HCEC 1CT (cell line): ENCODE measurements around the gene ARHGAP6.
A peak's percentile ranks its signal among the peaks of the same experiment; 100 is the strongest.
"Not testable (repeated sequence)": the region's sequence is repeated elsewhere in the genome, so short reads cannot be mapped to it uniquely, and the experiment has no call there.

Experiments
- DNase-seq: peaks from one replicate; pipeline ENCODE4 v3.0.0-alpha.2; 2017

ARHGAP6 gene

DNA sequence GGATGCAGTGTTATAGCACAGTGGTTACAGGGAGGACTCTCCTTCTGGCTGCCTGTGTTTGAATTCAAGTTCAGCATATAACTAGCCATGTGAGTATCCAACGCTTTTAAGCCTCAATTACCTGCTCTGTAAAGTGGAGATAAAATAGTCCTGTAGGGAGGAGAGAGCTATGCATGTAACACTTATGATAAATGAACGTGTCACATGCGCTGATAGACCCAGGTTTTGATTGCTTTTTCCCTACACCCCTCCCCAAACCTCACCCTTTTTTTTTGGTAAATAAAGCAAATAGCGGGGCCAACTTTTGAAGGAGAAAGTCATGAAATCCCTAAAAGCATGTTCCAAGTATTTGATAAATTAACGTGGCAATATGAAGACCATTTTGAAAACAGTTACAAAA lies 392.9 kb downstream of the ARHGAP6 start:
- no peak for DNase-seq

DNA sequence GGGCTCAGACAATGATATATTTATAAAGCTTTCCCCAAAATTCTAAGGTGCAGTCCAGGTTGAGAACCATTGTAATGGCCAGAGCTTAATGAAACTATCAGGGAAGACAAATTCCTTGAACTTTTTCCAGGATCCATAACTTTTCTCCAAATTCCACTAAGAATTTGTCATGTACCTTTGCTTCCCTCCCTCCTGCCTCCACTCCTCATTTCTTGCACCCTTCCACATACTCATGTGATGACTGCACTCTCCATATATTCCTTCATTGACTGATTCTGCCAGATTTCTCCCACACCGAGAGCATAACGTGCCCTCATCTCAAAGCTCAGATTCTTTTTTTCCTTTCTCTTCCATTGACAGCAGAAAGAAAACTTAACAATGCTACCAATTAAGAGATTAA lies 393.4 kb downstream of the ARHGAP6 start:
- no peak for DNase-seq

DNA sequence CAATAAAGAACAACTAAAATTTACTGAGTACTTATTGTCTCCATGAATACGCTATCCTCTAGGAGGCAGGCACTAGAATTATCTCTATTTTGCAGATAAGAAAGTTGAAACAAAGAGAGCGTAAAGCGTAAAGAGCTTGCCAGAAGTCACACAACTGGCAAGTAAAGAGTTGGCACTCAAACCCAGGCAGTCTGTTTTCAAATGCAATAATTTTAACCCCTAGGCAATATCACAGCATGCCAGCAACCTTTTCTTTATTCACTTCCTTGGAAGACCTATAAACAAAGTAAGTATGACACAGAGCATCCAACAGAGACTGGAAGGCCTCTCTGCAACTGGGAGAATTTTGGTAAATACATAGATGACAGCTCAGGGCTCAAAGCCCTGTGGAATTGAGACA lies 395.7 kb downstream of the ARHGAP6 start:
- no peak for DNase-seq

DNA sequence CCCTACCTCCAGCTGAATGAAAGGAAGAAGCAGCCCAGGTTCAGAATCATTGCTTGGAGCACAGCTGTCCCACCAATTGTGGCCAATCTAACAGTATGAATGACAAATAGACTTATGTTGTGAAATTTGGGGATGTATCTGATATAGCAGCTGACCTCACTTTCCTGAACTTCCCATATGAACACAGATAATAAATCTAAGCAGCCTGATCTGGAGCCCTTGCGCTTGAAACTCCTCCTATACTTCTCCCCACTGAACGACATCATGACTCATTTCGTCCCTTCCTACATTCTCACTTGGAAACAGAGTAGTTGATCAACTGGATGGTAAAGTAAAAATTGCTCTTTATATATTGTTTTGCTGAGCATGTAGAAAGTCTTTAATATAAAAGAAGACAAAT lies 396.7 kb downstream of the ARHGAP6 start:
- no peak for DNase-seq

DNA sequence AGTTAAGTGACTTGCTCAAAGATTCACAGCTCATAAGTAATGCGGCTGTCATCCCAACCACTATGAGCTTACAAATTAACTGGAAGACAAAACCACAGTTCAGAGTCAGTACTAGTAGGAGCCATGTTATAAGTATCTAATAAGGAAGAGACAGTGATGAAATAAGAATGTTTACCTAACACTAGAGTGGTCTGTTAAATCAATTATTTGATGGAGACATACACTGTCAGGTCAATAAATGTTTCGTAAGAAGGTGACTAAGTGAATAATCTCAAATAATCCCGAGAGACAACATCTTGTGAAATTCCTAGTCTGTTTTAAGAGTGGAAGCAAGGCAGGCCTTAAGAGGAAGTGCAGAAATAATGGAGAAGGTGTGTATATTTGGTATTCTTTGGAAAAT lies 398.3 kb downstream of the ARHGAP6 start:
- peak; percentile 3 for DNase-seq

DNA sequence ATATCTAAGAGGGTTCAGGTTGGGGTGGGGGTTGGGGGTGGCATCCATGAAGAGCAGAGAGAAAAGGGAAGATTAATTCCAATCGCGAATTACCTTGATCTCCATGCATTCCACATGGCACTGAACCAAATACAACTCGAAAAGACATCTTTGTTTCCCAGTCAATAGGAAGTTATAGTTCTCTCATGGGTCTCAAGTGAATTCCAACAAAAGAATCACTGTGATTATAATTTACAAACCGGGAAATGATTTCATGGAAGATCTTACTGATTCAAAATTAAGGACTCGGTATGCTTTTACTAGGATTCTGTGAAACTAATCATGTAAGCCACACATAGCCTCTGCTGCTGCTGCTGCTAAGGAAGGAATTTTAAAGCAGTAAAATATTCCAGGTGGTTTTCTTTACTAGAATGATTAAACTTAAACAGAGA lies 399.1 kb downstream of the ARHGAP6 start:
- DNase-seq, result no peak

DNA sequence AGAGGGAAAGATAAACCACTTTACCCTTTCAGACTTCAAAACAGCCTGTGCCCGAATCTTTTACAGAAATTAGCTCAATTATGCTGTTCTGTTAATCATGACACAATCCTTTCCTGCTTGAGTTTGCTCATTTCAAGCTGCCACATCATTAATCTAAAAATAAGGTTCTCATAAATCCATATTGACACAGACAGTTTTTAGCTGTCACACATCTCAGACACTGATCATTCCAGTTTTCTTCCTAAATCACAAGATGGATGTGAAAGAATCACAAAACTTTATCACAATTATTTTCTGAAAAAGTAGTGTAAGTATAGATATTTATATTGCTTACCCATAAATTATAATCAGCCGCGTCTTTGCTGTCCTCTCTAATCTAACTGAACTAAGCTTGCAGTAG lies 400.4 kb downstream of the ARHGAP6 start:
- no peak for DNase-seq

DNA sequence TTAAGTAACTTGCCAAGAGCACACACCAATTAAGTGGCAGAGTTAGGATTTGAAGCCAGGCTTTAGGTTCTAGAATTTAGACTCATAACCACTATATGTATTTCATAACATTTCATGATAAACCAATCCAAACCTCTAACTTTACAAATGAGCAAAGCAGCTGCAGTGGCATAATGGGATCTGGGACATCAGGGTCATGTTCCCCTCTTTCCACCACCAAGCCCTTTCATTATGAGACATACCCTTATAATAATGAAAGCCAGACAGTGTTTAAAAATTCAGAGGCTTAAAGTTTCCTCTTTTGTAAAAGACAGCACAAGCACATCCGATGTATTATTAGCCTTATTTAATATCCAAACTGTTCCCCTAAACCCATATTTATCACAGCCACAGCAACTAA lies 400.8 kb downstream of the ARHGAP6 start:
- DNase-seq, result no peak

DNA sequence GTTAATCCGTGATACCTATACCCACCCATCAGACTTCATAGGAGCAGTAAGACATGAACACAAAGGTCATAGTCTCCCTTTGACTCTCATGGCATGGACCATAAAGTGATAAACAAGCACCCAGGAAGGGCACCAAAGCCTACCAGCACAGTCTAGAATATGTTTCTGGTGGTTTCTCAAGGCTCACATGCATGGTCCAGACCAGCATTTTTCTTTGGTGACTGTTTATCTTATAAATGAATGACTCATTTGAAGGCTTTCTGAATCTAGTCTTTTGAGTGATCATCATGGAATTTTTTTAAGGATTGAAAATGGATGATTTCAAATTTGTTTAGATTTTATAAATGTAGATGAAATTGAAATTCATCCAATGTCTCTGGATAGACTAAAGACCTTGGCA lies 404.5 kb downstream of the ARHGAP6 start:
- DNase-seq, result peak; percentile 77

DNA sequence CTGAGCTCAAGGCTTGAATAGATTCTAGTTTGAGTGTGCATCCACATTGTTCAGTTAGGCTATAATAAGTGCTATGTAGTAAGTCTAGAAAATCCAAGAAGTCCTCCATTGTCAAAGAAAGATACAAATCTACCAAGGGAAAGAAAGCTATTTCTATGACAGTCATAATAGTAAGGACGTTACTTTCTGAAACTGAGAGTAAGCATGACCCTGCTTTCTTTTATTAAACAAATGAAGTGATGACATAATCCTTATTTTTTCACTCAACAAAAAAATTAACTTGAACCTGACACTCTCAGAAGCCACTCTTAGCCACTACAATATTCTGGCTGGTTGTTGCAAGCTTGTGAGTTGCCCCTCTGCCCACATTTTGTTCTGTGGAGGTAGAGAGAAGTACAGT lies 406.3 kb downstream of the ARHGAP6 start:
- no peak for DNase-seq

DNA sequence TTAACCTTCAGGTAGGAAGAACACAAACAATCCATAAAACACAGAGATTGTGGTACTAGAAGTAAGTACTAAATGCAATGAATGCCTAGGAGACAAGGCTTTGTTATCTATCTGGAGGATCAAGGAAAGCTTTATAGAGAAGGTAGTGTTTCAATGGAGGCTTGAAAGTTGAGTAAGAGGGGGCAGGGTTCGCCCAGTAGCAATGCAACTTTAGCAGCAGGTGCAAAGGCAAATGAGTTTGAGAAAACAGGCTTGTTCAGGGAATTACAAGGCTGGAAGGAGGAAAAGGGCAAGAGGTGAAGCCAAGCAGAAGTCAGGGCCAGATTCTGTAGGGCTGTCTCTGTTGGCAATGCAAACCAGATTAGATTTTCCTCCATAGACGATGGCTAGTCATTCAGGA lies 408.0 kb downstream of the ARHGAP6 start:
- no peak for DNase-seq

DNA sequence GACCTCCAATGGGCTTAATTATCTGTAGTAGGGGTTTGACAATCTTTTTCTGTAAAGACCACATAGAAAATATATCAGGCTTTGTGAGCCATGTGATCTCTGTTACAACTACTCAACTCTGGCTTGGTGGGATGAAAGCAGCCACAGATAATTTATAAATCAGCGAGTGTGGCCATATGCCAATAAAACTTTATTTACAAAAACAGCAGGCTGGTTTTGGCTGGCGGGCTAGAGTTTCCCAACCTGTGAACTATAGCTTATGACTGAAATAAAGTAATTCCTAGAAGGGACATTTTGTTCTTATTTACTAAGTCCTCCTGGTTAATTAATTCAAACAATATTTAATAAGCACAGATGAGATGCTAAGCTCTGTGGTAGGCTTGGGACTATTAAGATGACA lies 408.4 kb downstream of the ARHGAP6 start:
- DNase-seq, result no peak

DNA sequence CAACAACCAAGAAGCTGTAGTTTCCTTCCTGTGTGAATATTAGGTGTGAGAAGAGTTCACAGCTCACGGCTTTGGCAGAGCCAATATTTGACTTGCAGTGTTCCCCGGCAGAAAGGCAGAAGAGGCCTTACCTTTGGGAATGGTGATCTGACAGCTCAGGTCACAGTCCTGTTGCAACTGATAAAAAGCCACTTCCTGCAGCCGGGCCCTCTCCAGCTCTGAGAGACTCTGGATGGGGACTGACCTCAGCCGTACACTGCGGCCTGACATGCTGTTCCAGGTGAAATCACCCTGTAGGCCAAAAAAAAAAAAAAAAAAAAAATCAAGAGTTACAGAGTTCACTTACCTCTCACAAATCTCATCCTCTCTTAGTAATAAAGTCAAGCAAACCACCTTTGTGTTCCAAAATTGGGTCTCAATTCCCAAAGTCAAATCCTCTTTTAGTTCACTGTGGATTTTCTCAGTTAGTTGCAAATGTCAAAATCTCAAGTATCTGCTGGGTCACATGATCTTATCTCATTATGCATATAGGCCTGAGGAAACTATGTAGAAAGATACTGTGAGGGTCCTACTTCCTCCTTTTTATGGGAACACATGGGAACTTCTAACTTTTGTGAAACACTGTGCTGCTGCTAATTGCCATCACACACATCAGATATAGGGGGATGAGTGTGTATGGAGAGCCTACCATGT lies 411.2 kb downstream of the ARHGAP6 start:
- DNase-seq, result no peak

DNA sequence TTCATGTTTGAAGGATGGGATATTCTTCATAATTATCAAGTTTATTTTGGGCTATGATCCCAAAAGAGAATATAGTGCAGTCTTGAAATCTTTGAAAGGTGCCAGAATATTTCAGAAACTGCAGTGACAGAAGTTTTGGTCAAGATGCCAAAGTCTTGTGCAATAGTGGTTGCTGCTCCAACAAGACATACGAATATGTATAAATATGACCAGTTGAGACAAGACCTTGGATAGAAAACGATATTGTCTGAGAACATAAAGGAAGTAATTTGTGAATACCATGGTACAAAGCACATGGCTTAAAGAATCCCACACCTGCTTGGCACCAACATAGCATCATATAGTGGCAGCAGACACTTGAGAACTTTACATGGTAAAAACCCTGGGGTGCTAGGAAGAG lies 421.1 kb downstream of the ARHGAP6 start:
- DNase-seq, result peak; percentile 4

DNA sequence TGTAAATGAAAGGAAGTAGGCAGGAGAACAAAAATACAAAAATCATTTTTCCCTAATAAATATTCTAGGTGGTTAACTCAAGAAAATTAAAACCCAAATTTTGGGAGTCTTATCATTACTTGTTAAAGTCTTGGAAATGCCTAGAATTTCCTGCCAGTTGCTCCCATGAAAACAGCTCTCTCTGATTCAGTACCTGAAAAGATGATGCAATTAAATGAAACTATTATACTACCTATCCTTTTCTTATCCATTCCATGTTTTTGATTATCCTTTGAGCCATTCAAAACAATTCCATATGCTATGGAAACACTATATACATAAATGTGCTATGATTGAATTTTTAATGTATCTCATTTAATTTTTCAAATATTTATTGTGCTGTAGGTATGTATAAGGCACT lies 423.0 kb downstream of the ARHGAP6 start:
- no peak for DNase-seq

DNA sequence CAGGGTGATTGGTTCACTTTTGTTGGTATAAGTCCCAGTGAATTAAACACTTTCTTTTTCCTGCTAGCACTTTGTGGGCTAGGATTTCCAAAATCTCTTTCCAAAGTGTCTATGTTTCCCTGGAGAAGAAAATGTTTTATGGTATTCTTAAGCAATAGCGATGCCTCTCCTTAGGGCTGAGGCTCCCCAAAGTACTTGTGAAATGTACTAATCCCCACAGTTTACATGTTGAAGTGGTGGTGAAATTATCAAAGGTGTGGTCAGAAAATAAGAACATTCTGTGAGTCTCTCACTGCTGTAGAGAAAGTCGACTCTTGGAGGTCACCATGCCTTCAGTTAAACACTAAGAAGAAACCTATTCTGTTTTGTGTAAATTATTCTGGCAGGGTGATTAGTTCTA lies 424.0 kb downstream of the ARHGAP6 start:
- no peak for DNase-seq

DNA sequence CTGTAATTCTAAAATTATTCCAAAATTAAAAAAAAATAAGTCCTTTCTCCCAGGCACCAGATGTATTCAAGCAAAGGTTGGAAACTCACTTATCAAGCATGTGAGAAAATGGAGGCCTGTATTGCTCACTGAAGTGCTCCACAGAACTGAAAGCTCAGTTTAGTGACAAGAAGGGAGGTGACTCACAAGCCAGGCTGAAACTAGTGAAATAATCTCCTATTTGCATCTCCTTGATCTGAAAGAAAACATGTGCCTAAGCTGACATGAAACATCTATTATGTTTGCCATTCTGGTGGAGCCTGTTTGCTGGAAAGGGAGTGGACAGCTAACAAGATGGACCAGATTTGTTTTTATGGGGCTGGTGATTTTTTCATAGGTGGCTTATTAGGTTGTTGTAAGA lies 426.5 kb downstream of the ARHGAP6 start:
- DNase-seq, result peak; percentile 65

DNA sequence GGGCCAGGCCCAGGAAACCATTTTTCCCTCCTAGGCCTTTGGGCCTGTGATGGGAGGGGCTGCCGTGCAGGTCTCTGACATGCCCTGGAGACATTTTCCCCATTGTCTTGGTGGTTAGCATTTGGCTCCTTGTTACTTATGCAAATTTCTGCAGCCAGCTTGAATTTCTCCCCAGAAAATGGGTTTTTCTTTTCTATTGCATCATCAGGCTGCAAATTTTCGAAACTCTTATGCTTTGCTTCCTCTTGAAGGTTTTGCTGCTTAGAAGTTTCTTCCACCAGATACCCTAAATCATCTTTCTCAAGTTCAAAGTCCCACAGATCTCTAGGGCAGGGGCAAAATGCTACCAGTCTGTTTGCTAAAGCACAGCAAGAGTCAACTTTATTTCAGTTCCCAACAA lies 430.3 kb downstream of the ARHGAP6 start:
- not testable (repeated sequence) for DNase-seq

DNA sequence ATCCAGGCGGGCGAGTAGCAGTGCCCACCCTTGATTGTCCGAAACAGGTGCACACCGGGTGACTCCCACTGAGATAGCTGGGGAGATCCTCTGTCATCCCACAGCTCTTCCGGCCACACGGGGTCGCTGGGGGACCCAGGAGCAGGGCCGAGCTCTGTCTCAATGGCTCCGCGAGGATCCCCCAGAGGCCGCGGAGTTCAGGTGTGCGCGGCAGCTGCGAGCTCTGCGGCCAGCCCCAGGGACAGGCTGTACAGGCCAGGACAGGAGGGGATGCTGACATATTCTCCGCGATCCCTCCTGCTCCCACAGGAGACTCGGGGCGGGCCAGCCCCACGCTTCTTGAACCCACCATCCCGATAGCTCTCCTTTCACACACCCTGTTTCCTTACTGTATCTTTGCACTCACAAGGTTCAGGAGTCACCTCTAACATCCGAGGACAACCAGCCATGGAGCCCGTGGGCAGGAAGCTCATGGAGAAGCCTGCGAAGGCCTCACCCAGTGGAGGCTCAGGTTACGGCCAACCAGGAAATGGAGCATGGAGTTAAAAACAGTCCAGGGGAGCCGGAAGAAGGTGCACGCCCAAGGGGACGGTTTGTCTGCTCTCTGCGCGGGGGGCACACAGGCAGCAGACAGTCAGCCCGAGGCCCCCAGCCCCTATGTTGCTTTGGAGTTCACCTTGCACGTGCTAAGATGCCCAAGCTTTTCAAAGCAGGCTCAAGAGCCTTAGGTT lies 450.4 kb downstream of the ARHGAP6 start:
- no peak for DNase-seq

DNA sequence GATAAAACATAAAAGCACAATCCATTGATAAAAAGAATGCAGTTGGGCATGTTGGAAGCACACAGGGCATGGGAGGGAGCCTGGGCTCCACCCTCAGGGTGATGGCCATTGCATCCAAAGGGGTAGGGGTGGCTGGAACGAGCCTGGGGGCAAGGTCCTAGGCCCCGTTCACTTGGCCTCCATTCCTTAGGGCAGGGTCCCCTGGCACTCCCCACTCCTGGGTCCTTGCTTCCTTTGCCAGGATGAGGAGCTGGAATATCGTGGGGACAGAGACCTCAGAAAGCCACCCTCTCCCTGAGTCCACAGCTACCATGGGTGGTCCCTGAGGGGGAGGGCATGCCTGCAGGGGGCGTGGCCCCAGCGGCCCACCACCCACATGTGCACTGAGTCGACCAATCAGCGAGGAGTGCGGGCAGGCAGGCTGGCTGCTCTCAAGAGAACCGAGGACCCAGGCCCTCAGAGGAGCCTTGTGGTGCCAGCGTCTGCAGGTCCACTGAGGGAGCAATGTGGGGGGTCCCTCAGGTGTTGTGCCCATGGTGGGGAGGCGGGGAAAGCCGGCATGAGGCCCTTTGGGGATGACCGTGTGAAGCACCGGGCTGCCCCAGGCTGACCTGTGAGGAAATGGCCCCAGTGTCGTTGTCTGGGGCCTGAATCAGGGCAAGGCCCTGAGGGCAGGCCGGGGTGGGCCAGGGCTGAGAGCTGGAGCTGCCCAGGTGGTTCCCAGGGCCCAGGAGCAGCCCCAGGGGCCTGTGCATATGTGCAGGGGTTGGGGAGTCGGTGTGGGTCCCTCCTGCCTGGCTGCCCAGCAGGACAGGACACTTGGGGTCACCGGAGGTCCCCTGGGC lies 451.2 kb downstream of the ARHGAP6 start:
- no peak for DNase-seq

DNA sequence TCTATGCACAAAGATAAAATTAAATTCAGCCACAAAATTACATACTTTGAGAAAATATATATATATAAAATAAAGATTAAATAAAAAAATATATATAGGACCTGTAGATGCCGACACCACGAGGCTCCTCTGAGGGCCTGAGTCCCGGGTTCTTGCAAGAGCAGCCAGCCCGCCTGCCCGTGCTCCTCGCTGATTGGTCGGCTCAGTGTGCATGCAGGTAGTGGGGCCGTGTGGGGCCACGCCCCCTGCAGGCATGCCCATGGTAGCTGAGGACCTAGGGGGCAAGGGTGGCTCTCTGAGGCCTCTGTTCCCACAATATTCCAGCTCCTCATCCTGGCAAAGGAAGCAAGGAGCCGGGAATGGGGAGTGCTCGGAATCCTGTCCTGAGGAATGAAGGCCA lies 453.0 kb downstream of the ARHGAP6 start:
- DNase-seq, result no peak

DNA sequence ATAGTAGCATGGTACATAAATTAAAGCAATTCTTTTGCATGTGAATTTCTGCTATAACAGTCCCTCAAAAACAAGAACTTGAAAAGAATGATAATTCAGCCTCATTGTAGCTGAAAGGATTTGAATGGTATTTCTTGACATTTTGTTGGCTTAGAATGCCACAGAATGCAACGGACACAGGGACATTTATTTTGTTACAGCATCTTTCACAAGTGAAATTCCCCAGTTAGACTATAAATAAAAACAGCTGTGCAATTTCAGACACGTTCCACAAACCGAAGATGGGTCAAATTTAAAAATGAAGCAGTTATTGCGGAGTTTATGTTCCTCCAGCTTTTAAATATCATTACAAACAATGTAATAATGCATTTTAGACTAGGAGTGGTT lies 455.3 kb downstream of the ARHGAP6 start:
- no peak for DNase-seq

DNA sequence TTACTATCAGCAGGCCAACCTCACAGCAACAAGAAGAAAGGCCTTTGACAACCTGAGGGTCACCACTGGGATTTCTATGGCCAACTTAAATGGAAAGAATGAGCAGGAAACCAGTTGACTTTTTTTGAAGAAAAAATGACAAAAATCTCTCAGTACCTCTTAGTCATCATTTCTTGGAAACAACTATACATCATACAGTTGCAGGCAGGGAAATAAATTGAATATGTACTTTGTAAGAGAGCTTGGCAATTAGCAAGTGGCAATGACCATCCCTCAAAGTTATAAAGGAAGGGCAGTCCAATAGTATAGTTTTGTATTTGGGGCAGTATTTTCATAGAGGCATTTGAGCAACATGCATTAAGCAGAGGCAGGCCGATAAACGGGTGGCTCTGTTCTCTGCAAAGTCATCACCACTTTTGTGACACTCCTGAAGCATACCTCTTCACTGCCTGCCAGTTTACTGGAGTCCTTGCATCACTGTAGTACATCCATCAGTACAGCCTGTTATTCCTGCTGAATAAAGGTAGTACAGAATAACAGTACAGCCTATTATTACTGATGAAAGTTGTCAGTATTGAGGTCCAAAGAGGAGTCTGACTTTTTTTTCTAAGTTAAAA lies 455.8 kb downstream of the ARHGAP6 start:
- peak; percentile 21 for DNase-seq
